K562 (cell line): ENCODE measurements around the gene PREX1. TPM values are rescaled to one million over a fixed set of nuclear protein-coding genes. Genes with fewer than 3 reads are reported as not detected.

ENCODE experiments used
- ATAC-seq: fragments of 200-7000 bp; cut with Tn5 transposase; 3 replicates; pipeline ENCODE4 v1.9.1; 2020; ENCODE audit warnings: moderate library complexity
- BruUV-seq: library from RNA; stranded (reverse); fragments of 400-500 nt; replicated peaks from 2 replicates; lab custom pipeline; 2021; lab: Mats Ljungman, UMichigan
- CTCF ChIA-PET: fragments of 300-600 bp; formaldehyde crosslinking; extraction: SDS; loops from one replicate; lab custom pipeline; 2021; ENCODE audit warnings: low intra/inter-chr PET ratio; lab: Yijun Ruan, JAX
- POLR2A ChIA-PET: fragments of 300-600, 350-650 bp; sonication (Branson Sonifier 250); formaldehyde crosslinking; extraction: SDS; loops from one replicate; lab custom pipeline; 2021; ENCODE audit warnings: antibody characterized with exemption, inconsistent platforms; lab: Yijun Ruan, JAX
- DNase-seq, 4 experiments: peaks; one replicate each; pipeline versions ENCODE4 v3.0.0 to v3.0.0-alpha.2; 2011 to 2018; ENCODE audit warnings: low spot score in 3 of 4, mixed read lengths in 3 of 4; ENCODE audit errors: extremely low read depth in 1 of 4
- FAIRE-seq: peaks from 2 replicates; lab custom pipeline; 2011; peaks lifted over from hg19 to GRCh38; lab: Jason Lieb, UNC
- H2AFZ ChIP-seq: 2 replicates; pipeline ENCODE4 v1.6.0; 2011; ENCODE audit warnings: low read depth, low read length, control low read depth, inconsistent platforms
- H3K27ac ChIP-seq: fragments of 200-600 bp; 3 replicates; pipeline ENCODE4 v1.8.0; 2011; ENCODE audit warnings: low read depth, mild to moderate bottlenecking, control low read depth, inconsistent platforms, low read length, moderate library complexity, mixed read lengths; ENCODE audit errors: extremely low read depth
- H3K27me3 ChIP-seq, 2 experiments: fragments of 300-600 bp in 1 of 2; 2 replicates in 1 of 2; 3 replicates in 1 of 2; pipeline versions ENCODE4 v1.6.0 to v1.8.0; 2011; ENCODE audit warnings: inconsistent platforms in 2 of 2, low read length in 2 of 2, mild to moderate bottlenecking in 1 of 2, mixed read lengths in 1 of 2, moderate library complexity in 1 of 2; ENCODE audit not compliant: control insufficient read depth in 2 of 2, insufficient read depth in 2 of 2
- H3K36me3 ChIP-seq: fragments of 300-600 bp; 3 replicates; pipeline ENCODE4 v1.8.0; 2011; ENCODE audit warnings: mild to moderate bottlenecking, low read length, inconsistent platforms; ENCODE audit not compliant: control insufficient read depth, insufficient read depth
- H3K4me1 ChIP-seq, 2 experiments: fragments of 200-600 bp in 1 of 2; replicated peaks in 1 of 2; 2 replicates in 1 of 2; 3 replicates in 1 of 2; pipeline versions ENCODE4 v1.5.1 to v1.8.0; 2011; ENCODE audit warnings: inconsistent platforms in 2 of 2, low read length in 2 of 2, mild to moderate bottlenecking in 1 of 2, mixed read lengths in 1 of 2, moderate library complexity in 1 of 2; ENCODE audit not compliant: control insufficient read depth in 2 of 2, insufficient read depth in 2 of 2
- H3K4me2 ChIP-seq: 2 replicates; pipeline ENCODE4 v1.6.1; 2011; ENCODE audit warnings: low read length, control low read depth, inconsistent platforms, mixed read lengths; ENCODE audit not compliant: insufficient read depth
- H3K4me3 ChIP-seq: fragments of 200-600 bp; sonication (generic), shearing (Covaris generic); 2 replicates; pipeline ENCODE4 v1.5.1; 2016; ENCODE audit warnings: control low read depth, inconsistent platforms
- H3K79me2 ChIP-seq: fragments of 200-600 bp; 3 replicates; pipeline ENCODE4 v1.8.0; 2011; ENCODE audit warnings: low read length, inconsistent platforms; ENCODE audit not compliant: control insufficient read depth, insufficient read depth
- H3K9ac ChIP-seq, 2 experiments: 2 replicates each; pipeline versions ENCODE4 v1.6.0 to v1.6.1; 2011; ENCODE audit warnings: low read depth in 2 of 2, low read length in 2 of 2, control low read depth in 1 of 2, inconsistent platforms in 1 of 2, mild to moderate bottlenecking in 1 of 2, mixed read lengths in 1 of 2; ENCODE audit not compliant: insufficient read depth in 1 of 2
- H3K9me1 ChIP-seq: one replicate; pipeline ENCODE4 v1.6.0; 2011; ENCODE audit warnings: inconsistent platforms, mild to moderate bottlenecking, low read length, moderate library complexity; ENCODE audit not compliant: control insufficient read depth, insufficient read depth
- H3K9me3 ChIP-seq: replicated peaks from 2 replicates; pipeline ENCODE4 v1.5.1; 2011; ENCODE audit warnings: low read depth, low read length, inconsistent platforms; ENCODE audit not compliant: control insufficient read depth, insufficient read depth
- H4K20me1 ChIP-seq: replicated peaks from 2 replicates; pipeline ENCODE4 v1.6.1; 2011; ENCODE audit warnings: low read length, inconsistent platforms, mixed read lengths; ENCODE audit not compliant: control insufficient read depth, insufficient read depth
- MBD1 ChIP-seq: fragments of 250-450 bp; sonication (Bioruptor Pico); IDR thresholded peaks from 2 replicates; pipeline ENCODE4 v1.8.0; 2022; ENCODE audit warnings: inconsistent platforms
- MTA2 ChIP-seq: fragments of 450-650 bp; IDR thresholded peaks from 2 replicates; pipeline ENCODE4 v1.6.1; 2016; ENCODE audit warnings: low read depth
- POLR2G ChIP-seq: fragments of 200-400 bp; formaldehyde crosslinking; IDR thresholded peaks from 2 replicates; pipeline ENCODE4 v1.6.1; 2017; ENCODE audit warnings: low read depth, mild to moderate bottlenecking, antibody characterized with exemption, low read length, moderate library complexity
- SRSF7 ChIP-seq: fragments of 200-400 bp; formaldehyde crosslinking; optimal IDR thresholded peaks from 2 replicates; pipeline ENCODE3; 2017; ENCODE audit warnings: mild to moderate bottlenecking, low read depth, low read length
- ZBTB11 ChIP-seq, 3 experiments: fragments of 200-800 bp in 1 of 3; fragments of 250-450 bp in 1 of 3; fragments of 450-650 bp in 1 of 3; sonication (Bioruptor Pico) in 1 of 3; sonication (Bioruptor generic) in 1 of 3; formaldehyde crosslinking in 1 of 3; IDR thresholded peaks; 2 replicates each; pipeline versions ENCODE4 v1.6.1 to v1.8.0; 2016 to 2022; ENCODE audit warnings: mild to moderate bottlenecking in 2 of 3, missing genetic modification characterization in 2 of 3, missing compliant biosample characterization in 1 of 3, moderate library complexity in 1 of 3
- ZBTB12 ChIP-seq: fragments of 250-450 bp; sonication (Bioruptor Pico); IDR thresholded peaks from 2 replicates; pipeline ENCODE4 v1.4.0; 2020
- ZBTB7A ChIP-seq: IDR thresholded peaks from 2 replicates; pipeline ENCODE4 v1.6.1; 2011; ENCODE audit warnings: low read depth, mild to moderate bottlenecking, low read length, moderate library complexity, borderline replicate concordance; ENCODE audit not compliant: control insufficient read depth
- WGBS: fragments of 100-300 bp; shearing (Covaris generic); methylation state at CpG from one replicate; pipeline ENCODE4 v1.1.6; 2016; ENCODE audit warnings: low coverage, mixed read lengths; ENCODE audit not compliant: insufficient coverage; ENCODE audit errors: missing lambda C conversion rate; 5-methylcytosine and 5-hydroxymethylcytosine counted together
- in situ Hi-C: fragments of 300-500 bp; cut with MboI; formaldehyde crosslinking; loops from 4 replicates; pipeline ENCODE4 v1.15.0; 2018; ENCODE audit warnings: inconsistent platforms, mixed read lengths
- intact Hi-C: fragments of 100-400 bp; cut with micrococcal nuclease; formaldehyde crosslinking; loops from 2 replicates; pipeline ENCODE4 v1.14.2; 2022
- polyA plus RNA-seq, 8 experiments: library from polyadenylated mRNA; depleted of rRNA in 4 of 8; stranded (reverse) in 5 of 8; unstranded in 3 of 8; fragments of >200 nt; fragmentation: Nextera tagmentation in 2 of 8; fragmentation: Illumina TruSeq in 1 of 8; extraction: Ambion mirVana in 2 of 8; extraction: Trizol in 1 of 8; gene quantifications; 2 replicates each; pipeline versions ENCODE4 v1.2.1 to v1.2.3, GENCODE V29; 2011 to 2014; ENCODE audit warnings: inconsistent platforms in 1 of 8, missing spikeins in 1 of 8
- total RNA-seq, 7 experiments: library from RNA; depleted of rRNA in 6 of 7; stranded (reverse); fragments of >200 nt in 6 of 7; fragmentation: Illumina TruSeq in 2 of 7; extraction: Trizol in 2 of 7; gene quantifications; 2 replicates each; pipeline versions ENCODE4 v1.2.1 to v1.2.3, GENCODE V29; 2011 to 2021; ENCODE audit warnings: low replicate concordance in 1 of 7

The PREX1 gene
- total and polyA plus RNA-seq, 9 of the 15 experiments (the other 6 are each of a cell fraction or from before 2014, with no cell fraction given): 0.37 to 10.4 (median 4.8) TPM

GRCh38 chr20:48826883-48827771, 672 bp downstream of the PREX1 start:
- POLR2A ChIA-PET: interaction anchor here (0.6 to 1.7 kb wide), 5 partner anchors 11 to 53 kb away, joined by 3 read pairs; no protein-coding TSS in a partner anchor
- 61% methylated on average over 35 of the region's 72 CpGs for WGBS
- no peak overlapping the region; the same call in 1 of the 2 replicates for H3K4me3 ChIP-seq
- H4K20me1 ChIP-seq: 0 out of 2 replicates have a peak, but pooled peaks cover 4% of the 10 kb centered on the region
- peaks cover 26 to 28% of the 10 kb centered on the region in 2 experiments for H3K4me1 ChIP-seq
- H3K79me2 ChIP-seq: no peaks in the 10 kb centered on the region
- intact Hi-C loops (no loop called here), in situ Hi-C loops (no loop called here)
- DNase-seq (no peak), FAIRE-seq (no peak), ATAC-seq (no peak)
- no peak overlapping the region for H3K27ac ChIP-seq
- no peaks in the 10 kb centered on the region for H3K9me1 ChIP-seq
- H3K9me3 ChIP-seq: no peaks in the 10 kb centered on the region
- H3K36me3 ChIP-seq: no peaks in the 10 kb centered on the region
- H3K4me2 ChIP-seq: peak overlapping the region; percentile 38; the same call in 1 of the 2 replicates
- no peaks in the 10 kb centered on the region for H3K27me3 ChIP-seq
- BruUV-seq: no TSS peak
- 0 out of 2 replicates have a peak, but pooled peaks have one; percentile 0 for TF ChIP-seq ZBTB7A
- no peak for TF ChIP-seq SRSF7
- TF ChIP-seq ZBTB12: no peak
- no peak for TF ChIP-seq MTA2
- 0 out of 2 replicates have a peak, but pooled peaks have one; percentile 47 for TF ChIP-seq MBD1 (CRISPR knock-in tag)
- TF ChIP-seq POLR2G: 0 out of 2 replicates have a peak, but pooled peaks have one; percentile 25
- peak in 1 of 3 experiments; percentile 60; a peak in 2 of 6 replicates for TF ChIP-seq ZBTB11 (CRISPR knock-in tag; IDR thresholded peaks at IDR 0.05)
- CTCF ChIA-PET: interaction anchor here (0.6 kb wide), 1 partner anchor 207 kb away, joined by 3 read pairs; no protein-coding TSS in a partner anchor
- H2AFZ ChIP-seq: peak overlapping the region; percentile 12; the same call in 1 of the 2 replicates
- peak overlapping the region in 1 of 2 experiments; percentile 67; a peak in 1 of 4 replicates for H3K9ac ChIP-seq
